C4-2B (cell line): ENCODE results near the gene GCSAM.

Experiments
- H3K27ac ChIP-seq: fragments of 450-650 bp; 2 replicates; pipeline ENCODE4 v1.5.1; 2017
- CTCF ChIP-seq: fragments of 450-650 bp; conservative IDR thresholded peaks from 2 replicates; pipeline ENCODE4 v1.5.1; 2017; ENCODE audit warnings: mild to moderate bottlenecking
- ZFX ChIP-seq: fragments of 450-650 bp; IDR thresholded peaks from 2 replicates; pipeline ENCODE4 v1.6.1; 2017

The GCSAM gene

GRCh38 chr3:112096176-112096575 lies 36.9 kb downstream of the GCSAM start:
- TF ChIP-seq CTCF: no peak
- TF ChIP-seq ZFX: no peak
- no peak overlapping the region for H3K27ac ChIP-seq

GRCh38 chr3:112095731-112096130 lies 37.3 kb downstream of the GCSAM start:
- TF ChIP-seq ZFX: no peak
- TF ChIP-seq CTCF: no peak
- H3K27ac ChIP-seq: no peak overlapping the region

GRCh38 chr3:112093180-112093522 lies 39.9 kb downstream of the GCSAM start:
- H3K27ac ChIP-seq: no peak overlapping the region
- TF ChIP-seq ZFX (no peak), CTCF (no peak)

- no peak overlapping the region for H3K27ac ChIP-seq
- no peak for TF ChIP-seq CTCF
- no peak for TF ChIP-seq ZFX
Observed at GRCh38 chr3:112092496-112093179, 40.4 kb downstream of the GCSAM start.

- TF ChIP-seq ZFX (no peak), CTCF (no peak)
- H3K27ac ChIP-seq: peak overlapping the region; percentile 71
Observed at GRCh38 chr3:112090887-112091586, 42.0 kb downstream of the GCSAM start.

GRCh38 chr3:112089956-112090886 lies 42.8 kb downstream of the GCSAM start:
- no peak for TF ChIP-seq CTCF
- TF ChIP-seq ZFX: no peak
- peak overlapping the region; percentile 71; the same call in 1 of the 2 replicates for H3K27ac ChIP-seq

- no peak overlapping the region for H3K27ac ChIP-seq
- no peak for TF ChIP-seq ZFX
- TF ChIP-seq CTCF: no peak
Observed at GRCh38 chr3:112088944-112089343, 44.1 kb downstream of the GCSAM start.
